Esophagus squamous epithelium (tissue), 5 donors: ENCODE data around the gene MYO16. TPM values are rescaled to one million over a fixed set of nuclear protein-coding genes. Genes with fewer than 3 reads are reported as not detected.

Experiments
- DNase-seq: peaks from one replicate; lab custom pipeline; 2025; lab: John Stamatoyannopoulos, UW
- H3K27ac ChIP-seq, 4 donors: fragments of 200-600 bp; sonication (generic); one replicate each; pipeline ENCODE4 v1.5.1; 2016 to 2019; ENCODE audit warnings: mild to moderate bottlenecking in 1 of 4
- H3K27me3 ChIP-seq, 4 donors: fragments of 200-600 bp; sonication (generic); 1 replicate in 3 of 4; 2 replicates in 1 of 4; pipeline versions ENCODE4 v1.5.1 to v1.6.0; 2017 to 2021; ENCODE audit warnings: antibody characterized with exemption in 1 of 4
- H3K36me3 ChIP-seq, 3 donors: fragments of 200-600 bp; sonication (generic); one replicate each; pipeline ENCODE4 v1.5.1; 2016 to 2019
- H3K4me1 ChIP-seq, 3 donors: fragments of 200-600 bp; sonication (generic); one replicate each; pipeline ENCODE4 v1.5.1; 2017 to 2019
- H3K4me3 ChIP-seq, 4 donors: fragments of 200-600 bp; sonication (generic); 1 replicate in 3 of 4; 2 replicates in 1 of 4; pipeline ENCODE4 v1.5.1; 2016 to 2019; ENCODE audit warnings: mild to moderate bottlenecking in 2 of 4, moderate library complexity in 1 of 4
- H3K9me3 ChIP-seq, 3 donors: fragments of 200-600 bp; sonication (generic); one replicate each; pipeline ENCODE4 v1.5.1; 2016 to 2019
- CTCF ChIP-seq, 6 experiments: fragments of 450-650 bp in 4 of 6; fragments of 200-600 bp in 2 of 6; sonication (generic) in 2 of 6; IDR thresholded peaks; one replicate each; pipeline ENCODE4 v1.5.1; 2016 to 2019; ENCODE audit warnings: antibody characterized with exemption in 6 of 6, mild to moderate bottlenecking in 4 of 6, moderate library complexity in 4 of 6
- POLR2A ChIP-seq, 4 donors: fragments of 450-650 bp; IDR thresholded peaks; one replicate each; pipeline ENCODE4 v1.6.1; 2017; ENCODE audit warnings: antibody characterized with exemption in 4 of 4, mild to moderate bottlenecking in 4 of 4, moderate library complexity in 3 of 4
- WGBS, 2 donors: methylation state at CpG; one replicate each; pipeline ENCODE4 v1.1.5; 2018; 5-methylcytosine and 5-hydroxymethylcytosine counted together
- intact Hi-C: fragments of 100-400 bp; cut with DNase I; formaldehyde crosslinking; loops from one replicate; pipeline ENCODE4 v1.15.0; 2022
- total RNA-seq, 4 donors: library from RNA; depleted of rRNA; stranded (reverse); fragments of >200 nt; gene quantifications; one replicate each; pipeline ENCODE4 v1.1.0, GENCODE V29; 2016
- donor health status: DM: yes; HTN: yes; CAD: no.

MYO16 gene
- total RNA-seq, 4 donors from 2014 or later = 0.09 to 2.1 TPM; not detected in 2

DNA sequence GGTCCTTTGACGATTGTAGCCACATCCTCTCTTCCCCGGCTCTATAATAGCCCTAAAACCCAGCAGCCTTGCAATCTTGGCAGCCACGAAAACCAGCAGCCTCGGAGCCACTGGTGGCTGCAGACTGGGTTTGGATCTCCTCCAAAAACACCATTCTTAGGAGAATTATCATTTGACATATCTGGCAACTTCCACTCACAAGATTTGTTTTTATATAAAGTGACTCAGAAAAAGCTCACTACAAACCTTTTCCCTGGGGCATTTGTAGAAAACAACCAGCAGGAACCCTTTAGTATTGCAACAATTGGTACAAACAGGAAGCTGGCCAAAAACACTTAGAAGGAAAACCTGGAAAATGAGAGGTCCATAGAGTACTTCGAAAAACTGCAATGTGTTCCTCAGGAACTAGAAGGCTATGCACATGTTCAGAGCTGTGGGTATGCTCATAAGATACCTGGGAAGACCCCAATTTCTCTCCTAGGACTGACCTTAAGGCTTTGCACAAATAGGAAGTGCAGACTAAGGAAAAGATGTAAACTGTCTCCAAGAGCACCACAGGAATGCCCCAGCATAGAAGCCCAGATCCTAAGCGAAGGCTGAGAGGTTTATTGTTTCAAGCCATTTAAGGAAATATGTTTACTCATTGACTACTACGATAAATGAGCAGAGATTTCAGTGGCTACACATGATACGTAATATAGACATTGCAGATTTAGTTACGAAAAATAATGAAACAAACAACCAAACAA is 71.2 kb downstream of the MYO16 start:
- 30 to 36% methylated on average over 9 of the region's 9 CpGs for WGBS, 2 donors
- Histone ChIP-seq H3K9me3 (peaks cover 0 to 11% (median 8%) of the 10 kb centered on the region in 3 donors), H3K4me1 (no peaks in the 10 kb centered on the region), H3K4me3 (no peak overlapping the region), H3K36me3 (no peaks in the 10 kb centered on the region), H3K27me3 (no peaks in the 10 kb centered on the region), H3K27ac (no peak overlapping the region)
- TF ChIP-seq CTCF (IDR thresholded peaks at IDR 0.05) (no peak), POLR2A (IDR thresholded peaks at IDR 0.05) (no peak)
- DNase-seq = no peak
- intact Hi-C loops = no loop called here

- no peaks in the 10 kb centered on the region for H3K27me3 ChIP-seq
- no peak overlapping the region for H3K4me3 ChIP-seq
- intact Hi-C loops = no loop called here
- H3K36me3 ChIP-seq = no peaks in the 10 kb centered on the region
- H3K4me1 ChIP-seq = no peaks in the 10 kb centered on the region
- H3K9me3 ChIP-seq = peaks cover 0 to 11% (median 8%) of the 10 kb centered on the region in 3 donors
- DNase-seq = no peak
- TF ChIP-seq POLR2A (IDR thresholded peaks at IDR 0.05) = no peak
- TF ChIP-seq CTCF (IDR thresholded peaks at IDR 0.05) = no peak
- no peak overlapping the region for H3K27ac ChIP-seq
These were observed 72.8 kb downstream of the MYO16 start for GRCh38 chr13:108702171-108702570.

GRCh38 chr13:108705031-108705430 is 75.6 kb downstream of the MYO16 start:
- H3K27me3 ChIP-seq = no peaks in the 10 kb centered on the region
- DNase-seq = no peak
- no peak overlapping the region for H3K27ac ChIP-seq
- no peak overlapping the region for H3K4me3 ChIP-seq
- no peaks in the 10 kb centered on the region for H3K36me3 ChIP-seq
- H3K4me1 ChIP-seq = no peaks in the 10 kb centered on the region
- no peak for TF ChIP-seq CTCF (IDR thresholded peaks at IDR 0.05)
- TF ChIP-seq POLR2A (IDR thresholded peaks at IDR 0.05) = no peak
- intact Hi-C loops = no loop called here
- 86 to 89% methylated on average over 4 of the region's 4 CpGs for WGBS, 2 donors
- H3K9me3 ChIP-seq = peaks cover 0 to 11% (median 8%) of the 10 kb centered on the region in 3 donors

DNA sequence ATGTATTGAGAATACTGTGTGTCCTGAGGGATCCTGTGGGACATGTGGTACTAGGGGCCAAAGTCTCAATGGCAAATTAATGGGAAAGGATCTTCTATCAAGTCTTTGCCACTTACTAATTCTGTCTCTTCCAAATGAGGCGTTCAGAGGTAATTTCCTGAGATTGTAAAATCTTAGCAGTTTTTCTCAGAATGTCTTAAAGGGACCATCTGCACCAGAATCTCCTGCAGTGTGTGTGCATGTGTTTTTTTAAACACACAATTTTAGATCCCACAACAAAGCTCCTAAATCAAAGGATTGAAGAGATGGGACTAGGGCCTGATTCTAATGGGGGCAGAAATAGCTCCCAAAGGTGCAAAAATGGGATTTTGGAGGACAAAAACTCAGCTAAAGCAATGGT is 78.2 kb downstream of the MYO16 start:
- Histone ChIP-seq H3K27ac (no peak overlapping the region), H3K9me3 (no peaks in the 10 kb centered on the region), H3K36me3 (no peaks in the 10 kb centered on the region), H3K4me3 (no peak overlapping the region), H3K4me1 (no peaks in the 10 kb centered on the region), H3K27me3 (no peaks in the 10 kb centered on the region)
- intact Hi-C loops = no loop called here
- TF ChIP-seq POLR2A (IDR thresholded peaks at IDR 0.05) (no peak), CTCF (IDR thresholded peaks at IDR 0.05) (no peak)
- 23 to 50% methylated on average over 1 of the region's 1 CpG for WGBS, 2 donors
- no peak for DNase-seq

DNA sequence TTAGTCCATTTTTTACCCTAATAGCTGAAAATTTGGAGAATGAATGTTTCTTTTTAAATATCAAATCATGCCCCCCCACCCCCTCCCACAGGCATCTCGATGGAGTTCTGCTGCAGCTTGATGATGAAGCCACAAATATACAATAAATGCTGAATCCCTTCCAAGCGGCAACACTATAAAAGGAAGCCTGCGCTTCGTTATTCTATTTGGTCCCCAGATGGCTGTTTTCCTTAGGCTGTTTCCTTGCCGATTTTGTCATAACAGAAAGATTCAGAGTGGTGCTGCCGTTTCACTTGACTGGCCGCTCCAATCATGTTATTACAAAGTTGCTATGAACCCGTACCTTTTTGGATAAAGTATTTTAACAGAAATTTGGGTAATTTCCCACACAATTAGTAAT is 79.5 kb downstream of the MYO16 start:
- Histone ChIP-seq H3K27ac (no peak overlapping the region), H3K4me3 (no peak overlapping the region), H3K9me3 (no peaks in the 10 kb centered on the region), H3K27me3 (no peaks in the 10 kb centered on the region), H3K36me3 (no peaks in the 10 kb centered on the region), H3K4me1 (no peaks in the 10 kb centered on the region)
- no peak for DNase-seq
- WGBS, 2 donors = 64 to 74% methylated on average over 7 to 8 of the region's 8 CpGs
- intact Hi-C loops = no loop called here
- TF ChIP-seq CTCF (IDR thresholded peaks at IDR 0.05) (no peak), POLR2A (IDR thresholded peaks at IDR 0.05) (no peak)
